Measurements from ENCODE around the gene FCER2. TPM values are rescaled to one million over a fixed set of nuclear protein-coding genes. Genes with fewer than 3 reads are reported as not detected.

Gene FCER2
- total and polyA plus RNA-seq, 2 donors from 2014 or later: 1.0 TPM; not detected in 1

GRCh38 chr19:7699003-7699402, 2.9 kb downstream of the FCER2 start:
- H3K27ac ChIP-seq (ENCODE audit: low read depth in 2 of 2, low read length in 2 of 2): no peak overlapping the region
- H3K27me3 ChIP-seq (ENCODE audit: control insufficient read depth, insufficient read depth, low read length): no peaks in the 10 kb centered on the region
- no peak for TF ChIP-seq CTCF (IDR thresholded peaks at IDR 0.05; ENCODE audit: borderline replicate concordance, extremely low read depth, insufficient read depth)
- intact Hi-C loops (cut with DNase I): no loop called here
- H3K9me3 ChIP-seq (ENCODE audit: control insufficient read depth in 2 of 3, insufficient read depth in 1 of 3, low read length in 3 of 3): no peaks in the 10 kb centered on the region
- H3K4me3 ChIP-seq (ENCODE audit: low read length in 3 of 3): no peak overlapping the region
- DNase-seq (no peak), FAIRE-seq (no peak)
- H3K4me1 ChIP-seq (ENCODE audit: control insufficient read depth in 2 of 3, insufficient read depth in 2 of 3, low read depth in 1 of 3, low read length in 3 of 3): no peaks in the 10 kb centered on the region
- H3K9ac ChIP-seq (ENCODE audit: low read length in 3 of 3): no peak overlapping the region
- H3K36me3 ChIP-seq (ENCODE audit: control insufficient read depth in 2 of 3, insufficient read depth in 3 of 3, low read length in 3 of 3): no peaks in the 10 kb centered on the region

GRCh38 chr19:7698583-7698982, 3.3 kb downstream of the FCER2 start:
- Histone ChIP-seq H3K4me3 (ENCODE audit: low read length in 3 of 3) (no peak overlapping the region), H3K36me3 (ENCODE audit: control insufficient read depth in 2 of 3, insufficient read depth in 3 of 3, low read length in 3 of 3) (no peaks in the 10 kb centered on the region), H3K9ac (ENCODE audit: low read length in 3 of 3) (no peak overlapping the region), H3K9me3 (ENCODE audit: control insufficient read depth in 2 of 3, insufficient read depth in 1 of 3, low read length in 3 of 3) (no peaks in the 10 kb centered on the region), H3K4me1 (ENCODE audit: control insufficient read depth in 2 of 3, insufficient read depth in 2 of 3, low read depth in 1 of 3, low read length in 3 of 3) (no peaks in the 10 kb centered on the region), H3K27me3 (ENCODE audit: control insufficient read depth, insufficient read depth, low read length) (no peaks in the 10 kb centered on the region), H3K27ac (ENCODE audit: low read depth in 2 of 2, low read length in 2 of 2) (no peak overlapping the region)
- DNase-seq: no peak
- TF ChIP-seq CTCF (IDR thresholded peaks at IDR 0.05; ENCODE audit: borderline replicate concordance, extremely low read depth, insufficient read depth): no peak
- FAIRE-seq: no peak
- intact Hi-C loops (cut with DNase I): no loop called here

DNA sequence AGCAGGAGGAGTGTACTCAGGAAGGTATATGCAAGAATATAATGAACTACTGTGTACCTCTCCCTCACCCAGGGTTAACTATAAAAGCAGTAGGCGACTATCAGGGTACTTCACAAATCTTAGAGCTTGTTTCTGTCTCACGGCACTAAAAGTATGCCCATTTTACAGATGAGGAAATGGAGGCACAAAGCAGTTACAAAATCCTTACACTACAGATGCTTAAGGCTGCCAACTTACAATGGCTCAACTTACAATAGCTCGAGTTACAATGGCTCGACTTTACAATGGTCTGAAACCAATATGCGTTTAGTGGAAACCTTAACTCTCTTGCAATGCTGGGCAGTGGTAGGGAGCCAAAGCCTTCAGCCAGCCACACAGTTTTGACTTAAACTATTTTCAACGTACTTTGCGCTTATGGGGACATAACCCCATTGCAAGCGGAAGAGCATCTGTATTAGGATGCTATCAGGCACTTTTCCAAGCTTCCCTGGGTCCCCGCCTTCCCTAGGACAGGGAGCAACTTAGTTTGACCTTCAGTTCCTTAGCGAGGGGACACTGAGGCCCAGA, 4.1 kb downstream of the FCER2 start:
- no peaks in the 10 kb centered on the region for H3K27me3 ChIP-seq (ENCODE audit: control insufficient read depth, insufficient read depth, low read length)
- H3K9me3 ChIP-seq (ENCODE audit: control insufficient read depth in 2 of 3, insufficient read depth in 1 of 3, low read length in 3 of 3): no peaks in the 10 kb centered on the region
- no peak overlapping the region for H3K9ac ChIP-seq (ENCODE audit: low read length in 3 of 3)
- no peaks in the 10 kb centered on the region for H3K36me3 ChIP-seq (ENCODE audit: control insufficient read depth in 2 of 3, insufficient read depth in 3 of 3, low read length in 3 of 3)
- no peak overlapping the region for H3K4me3 ChIP-seq (ENCODE audit: low read length in 3 of 3)
- TF ChIP-seq CTCF (IDR thresholded peaks at IDR 0.05; ENCODE audit: borderline replicate concordance, extremely low read depth, insufficient read depth): no peak
- DNase-seq (no peak), FAIRE-seq (no peak)
- no peak overlapping the region for H3K27ac ChIP-seq (ENCODE audit: low read depth in 2 of 2, low read length in 2 of 2)
- intact Hi-C loops (cut with DNase I): no loop called here
- H3K4me1 ChIP-seq (ENCODE audit: control insufficient read depth in 2 of 3, insufficient read depth in 2 of 3, low read depth in 1 of 3, low read length in 3 of 3): no peaks in the 10 kb centered on the region

- Histone ChIP-seq H3K27me3 (ENCODE audit: control insufficient read depth, insufficient read depth, low read length) (no peaks in the 10 kb centered on the region), H3K9ac (ENCODE audit: low read length in 3 of 3) (no peak overlapping the region), H3K4me3 (ENCODE audit: low read length in 3 of 3) (no peak overlapping the region), H3K27ac (ENCODE audit: low read depth in 2 of 2, low read length in 2 of 2) (no peak overlapping the region), H3K9me3 (ENCODE audit: control insufficient read depth in 2 of 3, insufficient read depth in 1 of 3, low read length in 3 of 3) (peaks cover 0 to 3% (median 0%) of the 10 kb centered on the region in 3 donors), H3K4me1 (ENCODE audit: control insufficient read depth in 2 of 3, insufficient read depth in 2 of 3, low read depth in 1 of 3, low read length in 3 of 3) (no peaks in the 10 kb centered on the region), H3K36me3 (ENCODE audit: control insufficient read depth in 2 of 3, insufficient read depth in 3 of 3, low read length in 3 of 3) (no peaks in the 10 kb centered on the region)
- intact Hi-C loops (cut with DNase I): no loop called here
- TF ChIP-seq CTCF (IDR thresholded peaks at IDR 0.05; ENCODE audit: borderline replicate concordance, extremely low read depth, insufficient read depth): no peak
- FAIRE-seq (no peak), DNase-seq (no peak)
Observed at GRCh38 chr19:7694499-7694898, 7.4 kb downstream of the FCER2 start.
